ENCODE results near the gene AATF. TPM values are rescaled to one million over a fixed set of nuclear protein-coding genes. Genes with fewer than 3 reads are reported as not detected.

The AATF gene
- total RNA-seq, 1 donor from 2014 or later = 28.9 TPM

DNA sequence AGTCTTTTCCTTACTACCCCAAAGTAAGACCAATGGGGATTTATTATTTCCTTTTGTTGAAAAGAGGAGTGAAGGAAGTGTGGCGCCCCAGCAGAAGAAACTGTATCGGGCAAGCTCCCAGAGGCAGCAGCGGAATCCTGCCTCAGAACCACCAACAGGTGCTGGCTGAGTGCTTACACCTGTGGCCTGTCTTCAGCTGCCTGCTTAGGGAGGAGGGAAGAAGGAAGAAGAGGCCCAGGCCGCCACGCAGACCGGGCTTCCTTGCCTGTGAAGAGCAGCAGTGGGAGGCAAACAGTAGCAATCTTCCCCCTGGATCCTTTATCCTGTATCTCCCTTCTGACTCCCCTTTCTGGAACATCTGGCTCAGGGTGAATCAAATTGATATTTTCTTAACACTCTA, 134.7 kb downstream of the AATF start:
- H3K36me3 Mint-ChIP-seq = peaks cover 24% of the 10 kb centered on the region
- no peak overlapping the region for H3K4me3 Mint-ChIP-seq
- Histone ChIP-seq H3F3A (ENCODE audit: low read depth) (peaks cover 6% of the 10 kb centered on the region), H3K9me3 (ENCODE audit: low read depth) (no peaks in the 10 kb centered on the region), H3K27me3 (no peaks in the 10 kb centered on the region), H3K27ac (no peak overlapping the region), H3K4me1 (peaks cover 19% of the 10 kb centered on the region), H3K79me2 (ENCODE audit: low read depth) (no peaks in the 10 kb centered on the region), H3K36me3 (peaks cover 8% of the 10 kb centered on the region), H3K9ac (no peak overlapping the region), H3K4me2 (no peak overlapping the region), H3K4me3 (no peak overlapping the region), H4K20me1 (ENCODE audit: low read depth) (no peaks in the 10 kb centered on the region), H2AFZ (replicated peaks) (no peak overlapping the region)
- H3K4me1 Mint-ChIP-seq = peaks cover 12% of the 10 kb centered on the region
- TF ChIP-seq, protein P1, sequence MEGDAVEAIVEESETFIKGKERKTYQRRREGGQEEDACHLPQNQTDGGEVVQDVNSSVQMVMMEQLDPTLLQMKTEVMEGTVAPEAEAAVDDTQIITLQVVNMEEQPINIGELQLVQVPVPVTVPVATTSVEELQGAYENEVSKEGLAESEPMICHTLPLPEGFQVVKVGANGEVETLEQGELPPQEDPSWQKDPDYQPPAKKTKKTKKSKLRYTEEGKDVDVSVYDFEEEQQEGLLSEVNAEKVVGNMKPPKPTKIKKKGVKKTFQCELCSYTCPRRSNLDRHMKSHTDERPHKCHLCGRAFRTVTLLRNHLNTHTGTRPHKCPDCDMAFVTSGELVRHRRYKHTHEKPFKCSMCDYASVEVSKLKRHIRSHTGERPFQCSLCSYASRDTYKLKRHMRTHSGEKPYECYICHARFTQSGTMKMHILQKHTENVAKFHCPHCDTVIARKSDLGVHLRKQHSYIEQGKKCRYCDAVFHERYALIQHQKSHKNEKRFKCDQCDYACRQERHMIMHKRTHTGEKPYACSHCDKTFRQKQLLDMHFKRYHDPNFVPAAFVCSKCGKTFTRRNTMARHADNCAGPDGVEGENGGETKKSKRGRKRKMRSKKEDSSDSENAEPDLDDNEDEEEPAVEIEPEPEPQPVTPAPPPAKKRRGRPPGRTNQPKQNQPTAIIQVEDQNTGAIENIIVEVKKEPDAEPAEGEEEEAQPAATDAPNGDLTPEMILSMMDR (IDR thresholded peaks at IDR 0.05) = no peak
- TF ChIP-seq EZH2phosphoT487 (IDR thresholded peaks at IDR 0.05) (no peak), EZH2 (IDR thresholded peaks at IDR 0.05) (no peak)
- no peak for DNase-seq (ENCODE audit: low spot score)
- H3K9me3 Mint-ChIP-seq = peaks cover 11% of the 10 kb centered on the region
- H3K27ac Mint-ChIP-seq = no peak overlapping the region
- H3K27me3 Mint-ChIP-seq (ENCODE audit: insufficient read depth, low read depth) = peaks cover 6% of the 10 kb centered on the region

DNA sequence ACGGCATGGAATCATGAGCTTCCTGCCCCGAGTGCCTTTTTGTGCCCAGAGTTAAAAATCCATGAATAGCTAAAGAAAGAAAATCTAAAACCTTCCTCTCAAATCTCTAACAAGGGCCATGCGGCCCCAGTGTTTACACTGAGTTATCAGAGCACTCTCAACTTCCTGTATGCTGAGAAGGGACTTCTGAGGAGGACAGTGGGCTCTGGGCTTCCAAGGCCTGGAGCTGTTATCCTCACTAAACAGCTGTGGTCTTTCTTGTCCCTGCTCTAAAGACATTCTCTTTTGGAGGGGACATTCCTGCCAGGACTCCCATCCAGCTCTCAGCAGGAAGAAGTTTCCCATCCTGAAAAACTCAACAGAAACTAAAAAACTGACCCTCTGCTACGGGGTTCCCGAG, 135.6 kb downstream of the AATF start:
- Mint-ChIP-seq H3K4me1 (peaks cover 21% of the 10 kb centered on the region), H3K36me3 (peaks cover 24% of the 10 kb centered on the region), H3K27ac (no peak overlapping the region), H3K27me3 (ENCODE audit: insufficient read depth, low read depth) (peaks cover 8% of the 10 kb centered on the region), H3K4me3 (no peak overlapping the region), H3K9me3 (peaks cover 8% of the 10 kb centered on the region)
- Histone ChIP-seq H3K27ac (no peak overlapping the region), H3F3A (ENCODE audit: low read depth) (peaks cover 10% of the 10 kb centered on the region), H4K20me1 (ENCODE audit: low read depth) (no peaks in the 10 kb centered on the region), H3K4me1 (peaks cover 26% of the 10 kb centered on the region), H3K4me2 (no peak overlapping the region), H3K36me3 (peaks cover 8% of the 10 kb centered on the region), H3K4me3 (no peak overlapping the region), H3K79me2 (ENCODE audit: low read depth) (no peaks in the 10 kb centered on the region), H3K9ac (no peak overlapping the region), H3K27me3 (no peaks in the 10 kb centered on the region), H3K9me3 (ENCODE audit: low read depth) (no peaks in the 10 kb centered on the region), H2AFZ (replicated peaks) (no peak overlapping the region)
- DNase-seq (ENCODE audit: low spot score) = no peak
- TF ChIP-seq, protein P1 (IDR thresholded peaks at IDR 0.05) = no peak
- TF ChIP-seq EZH2 (IDR thresholded peaks at IDR 0.05) (no peak), EZH2phosphoT487 (IDR thresholded peaks at IDR 0.05) (no peak)

DNA sequence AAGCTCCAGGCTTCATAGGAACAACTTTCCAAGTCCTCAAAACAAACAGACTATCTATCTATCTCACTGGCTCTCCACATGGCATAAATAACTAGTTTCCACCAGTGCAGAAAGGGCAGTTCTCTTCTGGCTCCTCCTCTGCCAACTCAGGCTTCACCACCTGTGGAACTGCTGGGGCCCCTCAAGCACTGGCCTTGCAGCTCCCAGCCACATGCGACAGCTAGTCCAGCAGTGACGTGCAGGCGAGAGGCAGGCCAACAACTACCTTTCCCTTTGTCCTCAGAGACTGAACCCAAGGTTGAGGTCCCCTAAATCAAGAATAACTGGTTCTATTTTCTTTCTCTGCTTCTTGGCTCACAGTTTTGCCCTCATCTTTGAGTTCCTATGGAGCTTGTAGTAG, 137.6 kb downstream of the AATF start:
- Mint-ChIP-seq H3K4me1 (peaks cover 31% of the 10 kb centered on the region), H3K36me3 (peaks cover 27% of the 10 kb centered on the region), H3K4me3 (no peak overlapping the region), H3K27me3 (ENCODE audit: insufficient read depth, low read depth) (peaks cover 8% of the 10 kb centered on the region), H3K9me3 (no peaks in the 10 kb centered on the region), H3K27ac (no peak overlapping the region)
- Histone ChIP-seq H3K36me3 (peaks cover 8% of the 10 kb centered on the region), H3K27me3 (no peaks in the 10 kb centered on the region), H3K79me2 (ENCODE audit: low read depth) (no peaks in the 10 kb centered on the region), H3K9me3 (ENCODE audit: low read depth) (no peaks in the 10 kb centered on the region), H4K20me1 (ENCODE audit: low read depth) (no peaks in the 10 kb centered on the region), H3K4me3 (no peak overlapping the region), H3F3A (ENCODE audit: low read depth) (peaks cover 14% of the 10 kb centered on the region), H3K4me1 (peaks cover 30% of the 10 kb centered on the region), H3K4me2 (no peak overlapping the region), H3K9ac (no peak overlapping the region), H3K27ac (no peak overlapping the region), H2AFZ (replicated peaks) (no peak overlapping the region)
- TF ChIP-seq, protein P1 (IDR thresholded peaks at IDR 0.05) = no peak
- TF ChIP-seq EZH2 (IDR thresholded peaks at IDR 0.05) = no peak
- TF ChIP-seq EZH2phosphoT487 (IDR thresholded peaks at IDR 0.05) = no peak
- no peak for DNase-seq (ENCODE audit: low spot score)
